ENCODE results near the gene FOSL1. TPM values are rescaled to one million over a fixed set of nuclear protein-coding genes. Genes with fewer than 3 reads are reported as not detected.

FOSL1 gene
- total and polyA plus RNA-seq, 2 donors: 7.5 TPM; not detected in 1

- 19% methylated on average over 26 of the region's 26 CpGs for WGBS
- DNase-seq (ENCODE audit: extremely low spot score): no peak
Measured at GRCh38 chr11:65871811-65872548, 28.2 kb downstream of the FOSL1 start.

GRCh38 chr11:65870706-65871681, 29.2 kb downstream of the FOSL1 start:
- Histone ChIP-seq H3K4me1 (ENCODE audit: insufficient read depth) (peaks cover 4% of the 10 kb centered on the region), H3K36me3 (ENCODE audit: insufficient read depth) (no peaks in the 10 kb centered on the region), H3K27ac (ENCODE audit: low read depth) (no peak overlapping the region), H3K4me3 (ENCODE audit: low read depth, low read length) (no peak overlapping the region)
- no peak for DNase-seq (ENCODE audit: extremely low spot score)
- WGBS: 66% methylated on average over 24 of the region's 24 CpGs

More at GRCh38 chr11:65871811-65872548, 28.2 kb downstream of the FOSL1 start:
- Histone ChIP-seq H3K4me1 (ENCODE audit: insufficient read depth) (peaks cover 4% of the 10 kb centered on the region), H3K4me3 (ENCODE audit: low read depth, low read length) (peak overlapping the region; percentile 61), H3K36me3 (ENCODE audit: insufficient read depth) (no peaks in the 10 kb centered on the region), H3K27ac (ENCODE audit: low read depth) (peak overlapping the region; percentile 84)

GRCh38 chr11:65870307-65870658, 29.9 kb downstream of the FOSL1 start:
- no peak for DNase-seq (ENCODE audit: extremely low spot score)
- Histone ChIP-seq H3K4me1 (ENCODE audit: insufficient read depth) (peaks cover 4% of the 10 kb centered on the region), H3K4me3 (ENCODE audit: low read depth, low read length) (no peak overlapping the region), H3K27ac (ENCODE audit: low read depth) (no peak overlapping the region), H3K36me3 (ENCODE audit: insufficient read depth) (no peaks in the 10 kb centered on the region)
- 82% methylated on average over 11 of the region's 11 CpGs for WGBS

- Histone ChIP-seq H3K4me1 (ENCODE audit: insufficient read depth) (peaks cover 4% of the 10 kb centered on the region), H3K4me3 (ENCODE audit: low read depth, low read length) (no peak overlapping the region), H3K27ac (ENCODE audit: low read depth) (no peak overlapping the region), H3K36me3 (ENCODE audit: insufficient read depth) (no peaks in the 10 kb centered on the region)
- 86% methylated on average over 24 of the region's 24 CpGs for WGBS
- DNase-seq (ENCODE audit: extremely low spot score): no peak
Measured at GRCh38 chr11:65869643-65870306, 30.4 kb downstream of the FOSL1 start.

GRCh38 chr11:65868907-65869306, 31.3 kb downstream of the FOSL1 start:
- no peak for DNase-seq (ENCODE audit: extremely low spot score)
- peaks cover 4% of the 10 kb centered on the region for H3K4me1 ChIP-seq (ENCODE audit: insufficient read depth)
- no peak overlapping the region for H3K27ac ChIP-seq (ENCODE audit: low read depth)
- no peaks in the 10 kb centered on the region for H3K36me3 ChIP-seq (ENCODE audit: insufficient read depth)
- no peak overlapping the region for H3K4me3 ChIP-seq (ENCODE audit: low read depth, low read length)
- 96% methylated on average over 3 of the region's 3 CpGs for WGBS

GRCh38 chr11:65868076-65868667, 32.0 kb downstream of the FOSL1 start:
- no peak overlapping the region for H3K4me3 ChIP-seq (ENCODE audit: low read depth, low read length)
- WGBS: 82% methylated on average over 19 of the region's 19 CpGs
- no peak overlapping the region for H3K27ac ChIP-seq (ENCODE audit: low read depth)
- no peak for DNase-seq (ENCODE audit: extremely low spot score)
- H3K36me3 ChIP-seq (ENCODE audit: insufficient read depth): no peaks in the 10 kb centered on the region
- H3K4me1 ChIP-seq (ENCODE audit: insufficient read depth): peaks cover 4% of the 10 kb centered on the region

GRCh38 chr11:65867284-65868071, 32.7 kb downstream of the FOSL1 start:
- no peak overlapping the region for H3K4me3 ChIP-seq (ENCODE audit: low read depth, low read length)
- no peak for DNase-seq (ENCODE audit: extremely low spot score)
- peaks cover 3% of the 10 kb centered on the region for H3K4me1 ChIP-seq (ENCODE audit: insufficient read depth)
- no peak overlapping the region for H3K27ac ChIP-seq (ENCODE audit: low read depth)
- H3K36me3 ChIP-seq (ENCODE audit: insufficient read depth): no peaks in the 10 kb centered on the region
- WGBS: 53% methylated on average over 29 of the region's 29 CpGs

GRCh38 chr11:65866509-65867283, 33.5 kb downstream of the FOSL1 start:
- no peak for DNase-seq (ENCODE audit: extremely low spot score)
- no peak overlapping the region for H3K4me3 ChIP-seq (ENCODE audit: low read depth, low read length)
- H3K4me1 ChIP-seq (ENCODE audit: insufficient read depth): peaks cover 2% of the 10 kb centered on the region
- no peak overlapping the region for H3K27ac ChIP-seq (ENCODE audit: low read depth)
- WGBS: 78% methylated on average over 21 of the region's 21 CpGs
- H3K36me3 ChIP-seq (ENCODE audit: insufficient read depth): no peaks in the 10 kb centered on the region

- H3K36me3 ChIP-seq (ENCODE audit: insufficient read depth): no peaks in the 10 kb centered on the region
- 78% methylated on average over 9 of the region's 9 CpGs for WGBS
- no peaks in the 10 kb centered on the region for H3K4me1 ChIP-seq (ENCODE audit: insufficient read depth)
- H3K27ac ChIP-seq (ENCODE audit: low read depth): no peak overlapping the region
- no peak overlapping the region for H3K4me3 ChIP-seq (ENCODE audit: low read depth, low read length)
- DNase-seq (ENCODE audit: extremely low spot score): no peak
Measured at GRCh38 chr11:65865550-65866172, 34.5 kb downstream of the FOSL1 start.

- no peaks in the 10 kb centered on the region for H3K36me3 ChIP-seq (ENCODE audit: insufficient read depth)
- no peak for DNase-seq (ENCODE audit: extremely low spot score)
- no peak overlapping the region for H3K4me3 ChIP-seq (ENCODE audit: low read depth, low read length)
- no peaks in the 10 kb centered on the region for H3K4me1 ChIP-seq (ENCODE audit: insufficient read depth)
- WGBS: 82% methylated on average over 18 of the region's 18 CpGs
- no peak overlapping the region for H3K27ac ChIP-seq (ENCODE audit: low read depth)
Measured at GRCh38 chr11:65864706-65865471, 35.3 kb downstream of the FOSL1 start.

GRCh38 chr11:65863889-65864705, 36.1 kb downstream of the FOSL1 start:
- no peak for DNase-seq (ENCODE audit: extremely low spot score)

More at GRCh38 chr11:65863889-65864705, 36.1 kb downstream of the FOSL1 start:
- WGBS: 82% methylated on average over 12 of the region's 12 CpGs
- no peak overlapping the region for H3K4me3 ChIP-seq (ENCODE audit: low read depth, low read length)
- no peaks in the 10 kb centered on the region for H3K36me3 ChIP-seq (ENCODE audit: insufficient read depth)
- H3K4me1 ChIP-seq (ENCODE audit: insufficient read depth): no peaks in the 10 kb centered on the region
- no peak overlapping the region for H3K27ac ChIP-seq (ENCODE audit: low read depth)
